ENCODE results near the gene OTUD7B. TPM values are rescaled to one million over a fixed set of nuclear protein-coding genes. Genes with fewer than 3 reads are reported as not detected.
A peak's percentile ranks its signal among the peaks of the same experiment; 100 is the strongest.

The OTUD7B gene
- total RNA-seq, 1 donor from 2014 or later = 15.7 TPM

DNA sequence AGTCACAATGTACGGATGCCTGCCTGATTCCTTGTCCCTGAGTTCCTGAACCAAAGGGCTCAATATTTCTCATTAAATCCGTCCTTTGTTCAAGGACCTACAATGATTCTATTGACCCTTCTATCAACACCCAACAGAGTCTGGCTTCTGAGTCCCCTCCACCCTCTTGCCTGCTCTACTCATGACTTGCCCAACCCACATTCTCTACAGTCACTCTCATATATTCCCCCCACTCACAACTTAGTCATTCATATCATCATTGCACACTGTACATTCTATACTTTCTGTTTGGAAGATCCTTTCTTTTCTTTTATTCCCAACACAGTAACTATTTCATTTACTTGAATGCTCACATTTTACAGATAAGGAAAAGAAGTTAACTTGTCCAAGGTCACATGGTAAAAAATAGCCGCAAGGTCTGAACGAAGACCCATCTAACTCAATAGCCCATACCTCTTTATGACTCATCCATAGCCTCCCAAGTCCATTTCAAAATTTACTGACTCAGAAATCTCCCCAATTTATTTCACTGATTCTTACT, 3.6 kb downstream of the OTUD7B start:
- Histone ChIP-seq H3K27ac (ENCODE audit: low read depth, low read length) (no peak overlapping the region), H3K36me3 (ENCODE audit: control insufficient read depth in 3 of 3, insufficient read depth in 3 of 3, low read length in 3 of 3) (peaks cover 2 to 5% (median 2%) of the 10 kb centered on the region in 3 donors), H3K9me3 (ENCODE audit: control insufficient read depth in 3 of 3, low read length in 3 of 3) (no peaks in the 10 kb centered on the region), H3K4me3 (ENCODE audit: low read length in 3 of 3) (no peak overlapping the region), H3K27me3 (ENCODE audit: control insufficient read depth in 3 of 3, insufficient read depth in 3 of 3, low read length in 3 of 3) (no peaks in the 10 kb centered on the region), H3K4me1 (ENCODE audit: control insufficient read depth in 3 of 3, insufficient read depth in 3 of 3, low read length in 3 of 3) (peaks cover 7 to 35% (median 32%) of the 10 kb centered on the region in 3 donors), H3K9ac (ENCODE audit: low read depth in 1 of 3, low read length in 3 of 3) (no peak overlapping the region)

DNA sequence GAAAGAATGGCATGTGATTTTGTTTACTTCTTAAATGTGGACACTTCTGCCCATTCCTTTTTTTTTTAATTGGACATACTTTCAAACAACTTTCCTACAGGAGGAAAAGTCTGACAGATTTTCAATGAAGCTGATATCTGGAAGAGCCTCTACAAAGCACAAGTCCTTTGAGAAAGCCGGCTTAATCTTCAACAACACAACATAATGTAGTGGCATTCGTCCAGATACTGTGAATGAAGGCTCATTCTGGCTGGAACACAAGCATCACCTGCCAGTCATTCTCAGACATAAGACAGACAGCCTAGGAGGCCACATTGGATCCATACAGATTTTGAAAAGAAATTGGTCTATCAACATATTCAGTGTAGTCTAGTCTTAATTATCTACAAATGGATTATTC, 4.9 kb downstream of the OTUD7B start:
- Histone ChIP-seq H3K36me3 (ENCODE audit: control insufficient read depth in 3 of 3, insufficient read depth in 3 of 3, low read length in 3 of 3) (peaks cover 2 to 5% (median 2%) of the 10 kb centered on the region in 3 donors), H3K9ac (ENCODE audit: low read depth in 1 of 3, low read length in 3 of 3) (no peak overlapping the region), H3K4me3 (ENCODE audit: low read length in 3 of 3) (no peak overlapping the region), H3K27me3 (ENCODE audit: control insufficient read depth in 3 of 3, insufficient read depth in 3 of 3, low read length in 3 of 3) (no peaks in the 10 kb centered on the region), H3K4me1 (ENCODE audit: control insufficient read depth in 3 of 3, insufficient read depth in 3 of 3, low read length in 3 of 3) (peaks cover 11 to 37% (median 35%) of the 10 kb centered on the region in 3 donors), H3K27ac (ENCODE audit: low read depth, low read length) (no peak overlapping the region), H3K9me3 (ENCODE audit: control insufficient read depth in 3 of 3, low read length in 3 of 3) (no peaks in the 10 kb centered on the region)

DNA sequence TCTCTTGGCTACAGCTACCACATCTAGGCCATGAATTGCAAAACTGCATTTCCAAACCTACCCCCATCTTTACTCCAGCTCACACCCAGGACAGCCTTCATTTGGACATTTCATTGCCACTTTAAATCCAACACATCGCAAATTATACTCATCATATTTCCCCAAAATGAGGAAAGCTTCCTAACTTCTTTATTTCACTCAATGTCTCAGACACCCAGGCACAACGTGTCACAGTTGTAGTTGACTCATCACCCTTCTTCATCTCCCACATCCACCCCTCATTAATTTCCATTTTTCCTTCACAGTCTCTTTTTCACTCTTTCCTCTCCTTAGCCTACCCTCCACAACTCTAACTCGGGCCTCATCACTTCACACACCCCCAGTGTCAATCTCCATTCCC, 6.7 kb downstream of the OTUD7B start:
- peaks cover 16 to 45% (median 31%) of the 10 kb centered on the region in 3 donors for H3K4me1 ChIP-seq (ENCODE audit: control insufficient read depth in 3 of 3, insufficient read depth in 3 of 3, low read length in 3 of 3)
- H3K4me3 ChIP-seq (ENCODE audit: low read length in 3 of 3) = no peak overlapping the region
- no peaks in the 10 kb centered on the region for H3K9me3 ChIP-seq (ENCODE audit: control insufficient read depth in 3 of 3, low read length in 3 of 3)
- no peak overlapping the region for H3K9ac ChIP-seq (ENCODE audit: low read depth in 1 of 3, low read length in 3 of 3)
- H3K27ac ChIP-seq (ENCODE audit: low read depth, low read length) = no peak overlapping the region
- H3K27me3 ChIP-seq (ENCODE audit: control insufficient read depth in 3 of 3, insufficient read depth in 3 of 3, low read length in 3 of 3) = no peaks in the 10 kb centered on the region
- H3K36me3 ChIP-seq (ENCODE audit: control insufficient read depth in 3 of 3, insufficient read depth in 3 of 3, low read length in 3 of 3) = peaks cover 2 to 7% (median 6%) of the 10 kb centered on the region in 3 donors

GRCh38 chr1:150002217-150002616, 8.3 kb downstream of the OTUD7B start:
- no peak overlapping the region for H3K27ac ChIP-seq (ENCODE audit: low read depth, low read length)
- H3K4me1 ChIP-seq (ENCODE audit: control insufficient read depth in 3 of 3, insufficient read depth in 3 of 3, low read length in 3 of 3) = peaks cover 12 to 47% (median 19%) of the 10 kb centered on the region in 3 donors
- H3K27me3 ChIP-seq (ENCODE audit: control insufficient read depth in 3 of 3, insufficient read depth in 3 of 3, low read length in 3 of 3) = no peaks in the 10 kb centered on the region
- peaks cover 2 to 7% (median 6%) of the 10 kb centered on the region in 3 donors for H3K36me3 ChIP-seq (ENCODE audit: control insufficient read depth in 3 of 3, insufficient read depth in 3 of 3, low read length in 3 of 3)
- no peak overlapping the region for H3K9ac ChIP-seq (ENCODE audit: low read depth in 1 of 3, low read length in 3 of 3)
- no peaks in the 10 kb centered on the region for H3K9me3 ChIP-seq (ENCODE audit: control insufficient read depth in 3 of 3, low read length in 3 of 3)
- no peak overlapping the region for H3K4me3 ChIP-seq (ENCODE audit: low read length in 3 of 3)

GRCh38 chr1:150001415-150001814, 9.1 kb downstream of the OTUD7B start:
- Histone ChIP-seq H3K27me3 (ENCODE audit: control insufficient read depth in 3 of 3, insufficient read depth in 3 of 3, low read length in 3 of 3) (no peaks in the 10 kb centered on the region), H3K4me3 (ENCODE audit: low read length in 3 of 3) (no peak overlapping the region), H3K27ac (ENCODE audit: low read depth, low read length) (no peak overlapping the region), H3K9ac (ENCODE audit: low read depth in 1 of 3, low read length in 3 of 3) (no peak overlapping the region), H3K9me3 (ENCODE audit: control insufficient read depth in 3 of 3, low read length in 3 of 3) (no peaks in the 10 kb centered on the region), H3K36me3 (ENCODE audit: control insufficient read depth in 3 of 3, insufficient read depth in 3 of 3, low read length in 3 of 3) (peaks cover 2 to 7% (median 6%) of the 10 kb centered on the region in 3 donors), H3K4me1 (ENCODE audit: control insufficient read depth in 3 of 3, insufficient read depth in 3 of 3, low read length in 3 of 3) (peaks cover 17 to 47% (median 18%) of the 10 kb centered on the region in 3 donors)

DNA sequence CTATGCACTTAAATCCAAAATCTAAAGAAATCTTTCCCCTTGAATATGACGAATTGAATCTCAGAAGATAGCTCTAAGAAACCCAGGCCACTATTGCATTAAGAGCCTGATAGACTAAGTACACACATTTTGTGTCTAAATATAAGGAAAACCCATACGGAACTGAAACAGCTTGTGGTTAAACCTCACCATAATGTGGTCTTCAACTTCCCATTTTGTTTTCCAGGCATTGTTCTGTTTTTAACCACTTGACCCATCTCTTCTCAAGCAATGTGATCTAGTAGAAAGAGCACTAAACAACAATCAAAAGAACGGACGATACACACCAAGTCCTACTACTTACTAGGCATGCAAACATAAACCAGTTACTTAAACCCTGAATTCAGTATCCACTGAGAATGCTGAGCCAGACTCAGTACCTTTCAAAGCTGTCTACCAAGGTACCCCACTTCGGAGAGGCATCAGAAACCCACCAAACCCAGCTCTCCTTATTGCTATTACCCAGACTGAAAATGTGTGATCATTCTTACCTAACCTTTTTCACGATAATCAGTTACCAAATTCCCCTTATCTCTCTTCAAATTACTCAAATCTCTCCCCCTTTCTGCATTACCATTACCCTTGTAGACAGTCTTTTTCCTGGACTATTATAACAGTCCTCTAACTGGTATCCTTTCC, 12.8 kb downstream of the OTUD7B start:
- no peak overlapping the region for H3K4me3 ChIP-seq (ENCODE audit: low read length in 3 of 3)
- no peak overlapping the region for H3K9ac ChIP-seq (ENCODE audit: low read depth in 1 of 3, low read length in 3 of 3)
- H3K27me3 ChIP-seq (ENCODE audit: control insufficient read depth in 3 of 3, insufficient read depth in 3 of 3, low read length in 3 of 3) = no peaks in the 10 kb centered on the region
- H3K27ac ChIP-seq (ENCODE audit: low read depth, low read length) = no peak overlapping the region
- H3K36me3 ChIP-seq (ENCODE audit: control insufficient read depth in 3 of 3, insufficient read depth in 3 of 3, low read length in 3 of 3) = peaks cover 2 to 4% (median 4%) of the 10 kb centered on the region in 3 donors
- H3K9me3 ChIP-seq (ENCODE audit: control insufficient read depth in 3 of 3, low read length in 3 of 3) = no peaks in the 10 kb centered on the region
- peaks cover 31 to 51% (median 31%) of the 10 kb centered on the region in 3 donors for H3K4me1 ChIP-seq (ENCODE audit: control insufficient read depth in 3 of 3, insufficient read depth in 3 of 3, low read length in 3 of 3)

GRCh38 chr1:149995927-149996326, 14.6 kb downstream of the OTUD7B start:
- peaks cover 23 to 41% (median 27%) of the 10 kb centered on the region in 3 donors for H3K4me1 ChIP-seq (ENCODE audit: control insufficient read depth in 3 of 3, insufficient read depth in 3 of 3, low read length in 3 of 3)
- no peak overlapping the region for H3K27ac ChIP-seq (ENCODE audit: low read depth, low read length)
- H3K9ac ChIP-seq (ENCODE audit: low read depth in 1 of 3, low read length in 3 of 3) = no peak overlapping the region
- no peaks in the 10 kb centered on the region for H3K9me3 ChIP-seq (ENCODE audit: control insufficient read depth in 3 of 3, low read length in 3 of 3)
- H3K27me3 ChIP-seq (ENCODE audit: control insufficient read depth in 3 of 3, insufficient read depth in 3 of 3, low read length in 3 of 3) = no peaks in the 10 kb centered on the region
- peaks cover 0 to 4% (median 4%) of the 10 kb centered on the region in 3 donors for H3K36me3 ChIP-seq (ENCODE audit: control insufficient read depth in 3 of 3, insufficient read depth in 3 of 3, low read length in 3 of 3)
- H3K4me3 ChIP-seq (ENCODE audit: low read length in 3 of 3) = no peak overlapping the region

DNA sequence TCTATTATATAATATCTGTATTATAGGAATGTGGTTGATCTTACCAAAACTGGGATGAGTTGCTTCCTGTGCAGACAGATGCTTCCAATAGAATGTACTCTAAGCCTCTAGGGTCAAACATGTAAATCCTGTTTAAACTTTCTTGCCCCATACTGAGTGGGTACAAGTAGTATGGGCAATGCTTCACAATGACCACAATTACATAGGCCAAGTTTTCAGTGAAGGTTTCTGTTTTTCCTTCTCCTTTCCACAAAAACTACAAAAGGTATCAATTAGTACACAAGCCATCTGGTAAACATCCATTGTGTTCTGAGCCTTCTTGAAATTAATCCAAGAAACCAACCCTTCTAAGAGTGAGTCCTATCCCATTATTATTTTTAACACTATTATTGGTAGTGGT, 16.8 kb downstream of the OTUD7B start:
- Histone ChIP-seq H3K36me3 (ENCODE audit: control insufficient read depth in 3 of 3, insufficient read depth in 3 of 3, low read length in 3 of 3) (peaks cover 0 to 2% (median 0%) of the 10 kb centered on the region in 3 donors), H3K9ac (ENCODE audit: low read depth in 1 of 3, low read length in 3 of 3) (no peak overlapping the region), H3K27ac (ENCODE audit: low read depth, low read length) (no peak overlapping the region), H3K4me1 (ENCODE audit: control insufficient read depth in 3 of 3, insufficient read depth in 3 of 3, low read length in 3 of 3) (peaks cover 18 to 34% (median 21%) of the 10 kb centered on the region in 3 donors), H3K9me3 (ENCODE audit: control insufficient read depth in 3 of 3, low read length in 3 of 3) (no peaks in the 10 kb centered on the region), H3K27me3 (ENCODE audit: control insufficient read depth in 3 of 3, insufficient read depth in 3 of 3, low read length in 3 of 3) (no peaks in the 10 kb centered on the region), H3K4me3 (ENCODE audit: low read length in 3 of 3) (no peak overlapping the region)

DNA sequence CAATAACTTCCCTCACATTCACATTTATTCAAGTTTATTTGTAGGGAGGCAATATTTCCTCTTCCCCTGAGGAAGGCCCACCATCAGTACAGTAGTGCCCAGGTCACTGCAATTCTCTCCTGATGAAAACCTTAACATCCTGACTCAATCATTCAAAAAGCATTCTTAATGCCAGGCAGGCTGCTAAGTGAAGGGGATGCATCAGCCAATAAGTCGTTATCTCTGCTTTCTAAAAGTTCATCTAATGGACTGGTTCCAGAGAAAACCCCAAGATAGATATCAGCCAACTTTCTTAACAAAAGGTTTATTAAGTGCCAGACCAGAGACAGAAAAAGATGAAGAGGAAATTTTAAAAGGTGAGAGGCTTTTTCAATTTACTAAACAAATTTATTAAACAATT, 17.3 kb downstream of the OTUD7B start:
- Histone ChIP-seq H3K4me1 (ENCODE audit: control insufficient read depth in 3 of 3, insufficient read depth in 3 of 3, low read length in 3 of 3) (peaks cover 21 to 36% (median 23%) of the 10 kb centered on the region in 3 donors), H3K27ac (ENCODE audit: low read depth, low read length) (no peak overlapping the region), H3K9ac (ENCODE audit: low read depth in 1 of 3, low read length in 3 of 3) (no peak overlapping the region), H3K9me3 (ENCODE audit: control insufficient read depth in 3 of 3, low read length in 3 of 3) (no peaks in the 10 kb centered on the region), H3K27me3 (ENCODE audit: control insufficient read depth in 3 of 3, insufficient read depth in 3 of 3, low read length in 3 of 3) (no peaks in the 10 kb centered on the region), H3K36me3 (ENCODE audit: control insufficient read depth in 3 of 3, insufficient read depth in 3 of 3, low read length in 3 of 3) (peaks cover 0 to 2% (median 0%) of the 10 kb centered on the region in 3 donors), H3K4me3 (ENCODE audit: low read length in 3 of 3) (no peak overlapping the region)

DNA sequence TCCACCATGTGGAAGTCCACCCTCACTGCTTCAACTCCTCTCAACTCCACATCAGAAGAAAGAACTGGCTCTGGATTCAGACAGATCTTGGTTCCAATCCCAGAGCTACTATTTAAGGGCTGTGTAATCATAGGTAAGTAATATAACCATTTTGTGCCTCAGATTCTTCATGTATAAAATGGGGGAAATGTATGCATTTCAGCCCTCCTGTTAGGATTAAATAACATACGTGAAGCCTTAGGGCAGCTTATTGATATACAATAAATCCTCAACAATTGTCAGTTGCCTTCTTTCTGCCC, 23.3 kb downstream of the OTUD7B start:
- Histone ChIP-seq H3K4me1 (ENCODE audit: control insufficient read depth in 3 of 3, insufficient read depth in 3 of 3, low read length in 3 of 3) (peaks cover 12 to 32% (median 24%) of the 10 kb centered on the region in 3 donors), H3K9ac (ENCODE audit: low read depth in 1 of 3, low read length in 3 of 3) (no peak overlapping the region), H3K9me3 (ENCODE audit: control insufficient read depth in 3 of 3, low read length in 3 of 3) (no peaks in the 10 kb centered on the region), H3K4me3 (ENCODE audit: low read length in 3 of 3) (no peak overlapping the region), H3K27ac (ENCODE audit: low read depth, low read length) (peak overlapping the region; percentile 32), H3K36me3 (ENCODE audit: control insufficient read depth in 3 of 3, insufficient read depth in 3 of 3, low read length in 3 of 3) (no peaks in the 10 kb centered on the region), H3K27me3 (ENCODE audit: control insufficient read depth in 3 of 3, insufficient read depth in 3 of 3, low read length in 3 of 3) (no peaks in the 10 kb centered on the region)

Measured in skeletal muscle tissue (tissue), 4 donors.